ENCODE results near the gene HOXA2. TPM values are rescaled to one million over a fixed set of nuclear protein-coding genes. Genes with fewer than 3 reads are reported as not detected.
A peak's percentile ranks its signal among the peaks of the same experiment; 100 is the strongest.

Gene HOXA2
- total RNA-seq, 2 donors from 2014 or later = not detected

DNA sequence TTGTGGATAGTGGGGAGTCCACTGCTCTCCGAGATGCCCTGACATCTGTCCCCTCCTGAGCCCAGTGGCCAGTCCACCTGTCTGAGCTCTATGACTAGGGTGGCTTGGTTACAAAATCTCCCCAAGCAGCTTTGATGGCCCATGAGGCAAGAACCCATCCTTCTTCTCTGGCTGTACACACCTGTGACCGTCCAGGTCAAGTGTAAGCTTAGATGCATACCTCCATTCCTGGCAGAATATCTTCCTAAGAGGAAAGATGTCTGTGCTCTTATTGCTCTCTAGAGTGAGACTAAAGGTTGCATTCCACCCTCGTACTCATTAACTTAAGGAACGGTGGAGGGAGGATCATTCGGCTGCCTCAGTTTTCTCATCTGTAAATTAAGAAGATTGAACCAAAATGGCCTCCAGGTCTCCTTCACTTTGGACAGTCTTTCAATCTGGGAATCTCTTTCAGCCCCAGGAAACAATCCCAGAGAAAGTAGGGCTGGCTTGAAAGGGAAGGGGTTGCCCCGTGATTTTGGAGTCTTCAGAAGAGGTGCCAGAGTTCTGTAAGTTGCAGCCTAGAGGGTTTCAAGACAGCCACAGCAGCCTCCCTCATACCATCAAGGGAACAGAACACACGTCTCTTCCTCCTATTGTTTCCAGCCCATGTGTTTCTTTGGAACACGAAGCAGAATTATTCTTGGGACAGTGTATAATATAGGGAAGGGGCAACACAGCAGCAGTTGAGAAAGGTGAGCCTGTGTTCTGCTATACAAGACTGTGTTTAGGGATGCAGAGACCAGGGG is 22.6 kb upstream of the HOXA2 start:
- no peak overlapping the region for H3K27ac ChIP-seq (ENCODE audit: low read depth, low read length)
- no peak overlapping the region for H3K4me3 ChIP-seq (ENCODE audit: low read length)
- DNase-seq = no peak
- peaks cover 4% of the 10 kb centered on the region for H3K4me1 Mint-ChIP-seq
- H3K4me3 Mint-ChIP-seq = no peak overlapping the region
- H3K36me3 Mint-ChIP-seq (ENCODE audit: low read depth) = no peaks in the 10 kb centered on the region
- no peak overlapping the region for H3K27ac Mint-ChIP-seq
- H3K4me1 ChIP-seq (ENCODE audit: control insufficient read depth, insufficient read depth, low read length) = no peaks in the 10 kb centered on the region
- no peaks in the 10 kb centered on the region for H3K36me3 ChIP-seq (ENCODE audit: control insufficient read depth, insufficient read depth, low read length)
- TF ChIP-seq, protein P1, sequence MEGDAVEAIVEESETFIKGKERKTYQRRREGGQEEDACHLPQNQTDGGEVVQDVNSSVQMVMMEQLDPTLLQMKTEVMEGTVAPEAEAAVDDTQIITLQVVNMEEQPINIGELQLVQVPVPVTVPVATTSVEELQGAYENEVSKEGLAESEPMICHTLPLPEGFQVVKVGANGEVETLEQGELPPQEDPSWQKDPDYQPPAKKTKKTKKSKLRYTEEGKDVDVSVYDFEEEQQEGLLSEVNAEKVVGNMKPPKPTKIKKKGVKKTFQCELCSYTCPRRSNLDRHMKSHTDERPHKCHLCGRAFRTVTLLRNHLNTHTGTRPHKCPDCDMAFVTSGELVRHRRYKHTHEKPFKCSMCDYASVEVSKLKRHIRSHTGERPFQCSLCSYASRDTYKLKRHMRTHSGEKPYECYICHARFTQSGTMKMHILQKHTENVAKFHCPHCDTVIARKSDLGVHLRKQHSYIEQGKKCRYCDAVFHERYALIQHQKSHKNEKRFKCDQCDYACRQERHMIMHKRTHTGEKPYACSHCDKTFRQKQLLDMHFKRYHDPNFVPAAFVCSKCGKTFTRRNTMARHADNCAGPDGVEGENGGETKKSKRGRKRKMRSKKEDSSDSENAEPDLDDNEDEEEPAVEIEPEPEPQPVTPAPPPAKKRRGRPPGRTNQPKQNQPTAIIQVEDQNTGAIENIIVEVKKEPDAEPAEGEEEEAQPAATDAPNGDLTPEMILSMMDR (conservative IDR thresholded peaks at IDR 0.05) = no peak
- peaks cover 99% of the 10 kb centered on the region for H3K27me3 Mint-ChIP-seq (ENCODE audit: insufficient read depth)
- no peaks in the 10 kb centered on the region for H3K9me3 Mint-ChIP-seq
- H3K27me3 ChIP-seq (ENCODE audit: control insufficient read depth, insufficient read depth, low read length, poor library complexity, severe bottlenecking) = peaks cover 100% of the 10 kb centered on the region
- peaks cover 17% of the 10 kb centered on the region for H3K9me3 ChIP-seq (ENCODE audit: control insufficient read depth, low read length)
- WGBS, 2 experiments (ENCODE audit: insufficient coverage in 1 of 2, insufficient read length in 1 of 2) = 29 to 34% methylated on average over 3 to 8 of the region's 8 CpGs
- no peak overlapping the region for H3K9ac ChIP-seq (ENCODE audit: extremely low read depth, low read length, poor library complexity, severe bottlenecking)

DNA sequence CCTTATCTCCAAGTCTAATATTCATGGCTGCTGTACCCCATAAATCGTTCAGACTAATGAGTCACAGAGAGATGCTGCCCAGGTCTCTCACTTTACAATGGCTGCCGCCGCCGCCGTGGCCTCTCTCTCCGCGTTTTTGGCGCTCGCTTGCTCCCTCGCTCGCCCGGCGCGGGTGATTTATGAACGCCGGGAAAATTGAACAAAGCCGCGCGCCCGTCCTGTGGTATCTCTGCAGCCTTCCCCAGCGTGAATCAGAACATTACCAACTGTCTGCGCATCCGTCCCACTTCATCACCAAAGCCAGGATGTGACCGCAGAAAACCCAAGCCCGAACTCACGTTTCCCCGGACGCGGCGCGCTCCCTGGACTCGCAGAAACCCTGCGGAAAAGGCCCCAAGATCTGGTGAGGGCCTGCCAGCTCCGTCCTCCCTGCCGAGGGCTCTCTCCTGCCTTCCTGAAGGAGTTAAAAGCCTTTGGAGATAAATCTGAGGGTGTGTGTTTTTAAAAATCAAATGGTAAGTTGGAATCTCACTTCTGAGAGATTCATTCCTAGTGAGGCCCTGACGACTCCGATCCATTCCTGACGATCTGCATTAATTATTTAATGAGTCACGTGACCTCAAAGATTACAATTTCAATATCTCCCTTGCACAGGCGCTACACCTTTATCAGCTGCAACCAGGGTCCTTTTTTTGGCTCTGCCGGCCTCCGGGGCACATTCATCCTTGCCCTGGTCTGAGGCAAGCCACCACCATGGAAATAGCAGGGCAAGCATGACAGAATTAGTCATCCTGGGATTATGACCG is 21.8 kb upstream of the HOXA2 start:
- DNase-seq = peak; percentile 38
- H3K4me3 ChIP-seq (ENCODE audit: low read length) = no peak overlapping the region
- 2 to 4% methylated on average over 25 to 43 of the region's 43 CpGs for WGBS, 2 experiments (ENCODE audit: insufficient coverage in 1 of 2, insufficient read length in 1 of 2)
- H3K9me3 Mint-ChIP-seq = no peaks in the 10 kb centered on the region
- H3K9ac ChIP-seq (ENCODE audit: extremely low read depth, low read length, poor library complexity, severe bottlenecking) = no peak overlapping the region
- H3K9me3 ChIP-seq (ENCODE audit: control insufficient read depth, low read length) = peaks cover 17% of the 10 kb centered on the region
- H3K4me1 Mint-ChIP-seq = peaks cover 4% of the 10 kb centered on the region
- H3K36me3 Mint-ChIP-seq (ENCODE audit: low read depth) = no peaks in the 10 kb centered on the region
- H3K27ac ChIP-seq (ENCODE audit: low read depth, low read length) = no peak overlapping the region
- TF ChIP-seq, protein P1 (conservative IDR thresholded peaks at IDR 0.05) = no peak
- H3K27me3 Mint-ChIP-seq (ENCODE audit: insufficient read depth) = peaks cover 100% of the 10 kb centered on the region
- H3K27ac Mint-ChIP-seq = no peak overlapping the region
- no peak overlapping the region for H3K4me3 Mint-ChIP-seq
- H3K4me1 ChIP-seq (ENCODE audit: control insufficient read depth, insufficient read depth, low read length) = no peaks in the 10 kb centered on the region
- no peaks in the 10 kb centered on the region for H3K36me3 ChIP-seq (ENCODE audit: control insufficient read depth, insufficient read depth, low read length)
- peaks cover 100% of the 10 kb centered on the region for H3K27me3 ChIP-seq (ENCODE audit: control insufficient read depth, insufficient read depth, low read length, poor library complexity, severe bottlenecking)

DNA sequence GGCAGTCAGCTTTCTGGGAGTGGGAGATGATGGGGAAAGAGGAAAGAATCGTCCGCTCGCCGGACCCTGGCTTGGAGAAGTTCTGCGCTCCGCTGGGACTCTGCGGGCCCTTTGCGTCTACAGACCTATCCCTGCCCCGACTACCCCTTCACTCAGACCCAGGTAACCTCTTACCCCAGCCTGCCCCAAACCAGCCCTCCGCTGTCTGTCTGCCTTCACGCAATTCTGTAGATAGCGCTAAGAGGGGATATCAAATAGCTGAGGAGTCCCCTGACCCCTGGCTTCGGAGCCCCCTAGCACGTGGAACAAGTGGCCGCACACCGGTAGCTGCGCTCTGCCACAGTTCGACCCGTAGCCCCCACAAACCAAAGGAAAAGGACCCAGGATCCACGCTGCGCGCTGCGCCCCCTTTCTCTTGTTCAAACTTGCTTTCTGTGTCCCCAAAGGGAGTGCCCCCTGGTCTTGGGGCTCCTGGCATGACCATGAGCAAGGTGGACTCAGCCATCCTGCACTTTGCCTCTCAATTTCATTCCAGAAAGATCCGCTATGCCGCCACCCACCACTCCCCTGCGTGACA is 21.1 kb upstream of the HOXA2 start:
- H3K27ac ChIP-seq (ENCODE audit: low read depth, low read length) = no peak overlapping the region

More for the DNA sequence above, 21.1 kb upstream of the HOXA2 start:
- peaks cover 12% of the 10 kb centered on the region for H3K9me3 ChIP-seq (ENCODE audit: control insufficient read depth, low read length)
- no peak overlapping the region for H3K4me3 ChIP-seq (ENCODE audit: low read length)
- Mint-ChIP-seq H3K9me3 (no peaks in the 10 kb centered on the region), H3K27ac (no peak overlapping the region), H3K4me3 (no peak overlapping the region), H3K4me1 (peaks cover 4% of the 10 kb centered on the region), H3K36me3 (ENCODE audit: low read depth) (no peaks in the 10 kb centered on the region), H3K27me3 (ENCODE audit: insufficient read depth) (peaks cover 100% of the 10 kb centered on the region)
- no peaks in the 10 kb centered on the region for H3K36me3 ChIP-seq (ENCODE audit: control insufficient read depth, insufficient read depth, low read length)
- H3K4me1 ChIP-seq (ENCODE audit: control insufficient read depth, insufficient read depth, low read length) = no peaks in the 10 kb centered on the region
- DNase-seq = no peak
- WGBS, 2 experiments (ENCODE audit: insufficient coverage in 1 of 2, insufficient read length in 1 of 2) = 11 to 29% methylated on average over 8 to 24 of the region's 26 CpGs
- no peak overlapping the region for H3K9ac ChIP-seq (ENCODE audit: extremely low read depth, low read length, poor library complexity, severe bottlenecking)
- peaks cover 100% of the 10 kb centered on the region for H3K27me3 ChIP-seq (ENCODE audit: control insufficient read depth, insufficient read depth, low read length, poor library complexity, severe bottlenecking)
- TF ChIP-seq, protein P1 (conservative IDR thresholded peaks at IDR 0.05) = no peak
